ENCODE measurements around the gene COL4A6.

The COL4A6 gene

DNA sequence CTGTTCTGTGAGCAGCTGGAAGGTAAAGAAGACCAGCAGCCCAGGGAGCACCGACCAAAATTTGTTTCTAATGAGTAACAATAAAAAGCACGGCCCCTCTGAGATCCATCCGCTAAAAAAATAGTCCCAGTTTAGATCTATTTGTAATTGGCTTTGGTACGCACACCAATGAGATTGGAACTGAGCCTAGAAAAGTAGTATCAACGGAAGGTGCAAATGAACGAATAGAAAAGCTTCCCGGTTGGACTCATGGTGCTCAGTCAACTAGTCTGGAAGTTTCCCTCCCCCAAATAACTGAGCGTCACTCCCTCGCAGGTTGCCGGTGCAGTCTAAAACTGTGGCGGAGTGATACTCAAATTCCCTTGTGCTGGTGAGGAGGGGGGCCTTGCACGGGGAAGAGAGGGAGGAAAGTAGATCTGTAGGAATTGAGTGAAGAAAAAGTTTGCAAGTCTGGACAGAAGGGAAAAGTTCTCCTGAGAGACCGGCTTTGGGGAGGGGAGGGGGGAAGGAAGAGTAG lies 1.3 kb upstream of the COL4A6 start, which contains the start of gene COL4A5:
TSS of gene COL4A5 (plus strand) at position 413 of the 517 bp plus-strand sequence. CDS start 288 bp downstream, outside the sequence.
- Histone ChIP-seq H3K36me3 (ENCODE audit: insufficient read depth, low read depth, low read length) (no peaks in the 10 kb centered on the region), H3K27ac (ENCODE audit: low read length) (peak within 1 kb of the TSS; percentile 61), H3K9ac (ENCODE audit: low read depth, low read length) (peak within 1 kb of the TSS; percentile 87), H3K27me3 (ENCODE audit: insufficient read depth, low read length) (peaks cover 11% of the 10 kb centered on the region; the same call in 1 of the 2 replicates), H3K4me3 (ENCODE audit: low read length) (peak within 1 kb of the TSS; percentile 94), H3K9me3 (ENCODE audit: insufficient read depth, low read depth, low read length) (no peaks in the 10 kb centered on the region), H3K4me1 (ENCODE audit: insufficient read depth, low read length) (peaks cover 6% of the 10 kb centered on the region; the same call in 1 of the 2 replicates)

DNA sequence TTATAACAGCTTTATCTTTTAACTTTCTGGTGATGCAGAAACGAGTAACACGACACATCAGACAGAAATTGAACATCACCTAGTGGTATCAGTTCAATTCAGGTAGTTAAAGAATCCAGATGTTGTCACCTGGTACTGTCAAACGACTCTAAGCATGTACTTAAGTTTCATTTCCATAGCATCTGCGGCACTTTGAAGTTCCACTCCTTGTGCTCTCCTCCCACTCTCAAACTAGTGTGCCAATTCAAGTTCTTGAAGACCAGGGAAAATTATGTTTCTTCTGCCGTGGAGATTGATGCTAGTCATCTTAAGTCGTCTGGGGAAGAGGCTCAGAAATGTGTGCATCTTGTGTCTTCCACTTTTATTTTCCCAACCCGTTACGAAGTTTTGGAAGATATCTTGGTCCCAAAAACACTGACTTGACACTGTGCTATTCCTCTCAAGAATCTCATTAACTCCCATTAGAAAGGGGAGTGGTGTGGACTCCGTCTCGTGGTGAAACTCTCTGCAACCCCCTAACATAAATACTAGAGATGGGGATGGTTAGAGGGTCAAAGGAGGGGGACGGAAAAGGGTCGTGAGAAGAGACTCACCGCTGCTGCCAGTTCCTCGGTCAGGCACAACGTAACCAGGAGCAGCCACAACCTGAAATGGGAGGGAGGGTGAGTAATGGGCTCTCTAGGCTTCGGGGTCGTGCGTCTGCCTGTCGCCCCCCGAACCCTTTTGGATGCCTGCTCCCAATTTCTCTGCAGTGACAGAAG lies 693 bp downstream of the COL4A6 start:
- no peak overlapping the region for H3K27ac ChIP-seq (ENCODE audit: low read length)
- peak overlapping the region; percentile 76; the same call in 1 of the 2 replicates for H3K9ac ChIP-seq (ENCODE audit: low read depth, low read length)
- H3K36me3 ChIP-seq (ENCODE audit: insufficient read depth, low read depth, low read length) = no peaks in the 10 kb centered on the region
- H3K4me1 ChIP-seq (ENCODE audit: insufficient read depth, low read length) = peaks cover 3% of the 10 kb centered on the region; the same call in 1 of the 2 replicates
- peaks cover 11% of the 10 kb centered on the region; the same call in 1 of the 2 replicates for H3K27me3 ChIP-seq (ENCODE audit: insufficient read depth, low read length)
- peak overlapping the region; percentile 94 for H3K4me3 ChIP-seq (ENCODE audit: low read length)
- H3K9me3 ChIP-seq (ENCODE audit: insufficient read depth, low read depth, low read length) = no peaks in the 10 kb centered on the region

DNA sequence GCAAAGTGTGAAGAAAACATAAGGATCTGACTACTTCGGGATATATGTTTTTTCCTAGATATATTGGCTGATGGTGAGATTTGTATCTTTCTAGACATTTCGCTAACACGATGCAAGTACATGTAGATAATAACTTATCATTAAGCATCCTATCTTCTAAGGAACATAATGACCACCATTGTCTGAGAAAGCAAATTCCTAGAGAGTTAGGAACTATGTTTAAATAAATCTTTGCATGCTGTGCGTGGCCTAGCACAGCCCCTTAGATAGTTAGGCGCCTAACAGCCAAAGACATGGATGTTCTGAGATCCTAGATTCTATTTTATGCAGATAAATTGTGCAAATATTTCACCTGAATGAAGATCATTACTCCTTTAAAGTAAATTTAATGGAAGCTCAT lies 3.0 kb downstream of the COL4A6 start:
- Histone ChIP-seq H3K9ac (ENCODE audit: low read depth, low read length) (no peak overlapping the region), H3K4me1 (ENCODE audit: insufficient read depth, low read length) (peaks cover 3% of the 10 kb centered on the region; the same call in 1 of the 2 replicates), H3K27ac (ENCODE audit: low read length) (no peak overlapping the region), H3K36me3 (ENCODE audit: insufficient read depth, low read depth, low read length) (no peaks in the 10 kb centered on the region), H3K27me3 (ENCODE audit: insufficient read depth, low read length) (peaks cover 11% of the 10 kb centered on the region; the same call in 1 of the 2 replicates), H3K9me3 (ENCODE audit: insufficient read depth, low read depth, low read length) (no peaks in the 10 kb centered on the region), H3K4me3 (ENCODE audit: low read length) (no peak overlapping the region)

DNA sequence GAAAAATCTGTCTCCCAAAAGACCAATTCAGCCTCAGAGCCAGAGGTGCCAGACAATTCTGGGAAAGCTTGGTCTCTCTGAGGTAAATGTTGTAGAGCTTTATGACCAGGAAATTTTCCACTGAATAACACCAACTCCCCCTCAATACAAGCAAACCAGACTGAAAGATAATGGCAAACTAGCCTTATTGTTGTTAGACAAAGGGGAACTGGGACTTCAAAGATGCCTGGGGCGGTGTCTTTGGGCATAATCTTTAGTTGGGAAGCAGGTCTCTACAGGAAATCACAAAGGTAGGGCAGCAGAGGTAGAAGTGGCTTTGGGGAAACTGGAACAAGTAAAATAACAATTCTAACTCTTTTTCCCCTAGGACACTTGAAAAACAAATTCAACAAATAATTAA lies 12.0 kb downstream of the COL4A6 start:
- no peaks in the 10 kb centered on the region for H3K36me3 ChIP-seq (ENCODE audit: insufficient read depth, low read depth, low read length)
- H3K27ac ChIP-seq (ENCODE audit: low read length) = no peak overlapping the region
- H3K4me3 ChIP-seq (ENCODE audit: low read length) = peak overlapping the region; percentile 9; the same call in 1 of the 2 replicates
- no peak overlapping the region for H3K9ac ChIP-seq (ENCODE audit: low read depth, low read length)
- H3K4me1 ChIP-seq (ENCODE audit: insufficient read depth, low read length) = peaks cover 11% of the 10 kb centered on the region; the same call in 1 of the 2 replicates
- H3K27me3 ChIP-seq (ENCODE audit: insufficient read depth, low read length) = no peaks in the 10 kb centered on the region
- H3K9me3 ChIP-seq (ENCODE audit: insufficient read depth, low read depth, low read length) = no peaks in the 10 kb centered on the region

DNA sequence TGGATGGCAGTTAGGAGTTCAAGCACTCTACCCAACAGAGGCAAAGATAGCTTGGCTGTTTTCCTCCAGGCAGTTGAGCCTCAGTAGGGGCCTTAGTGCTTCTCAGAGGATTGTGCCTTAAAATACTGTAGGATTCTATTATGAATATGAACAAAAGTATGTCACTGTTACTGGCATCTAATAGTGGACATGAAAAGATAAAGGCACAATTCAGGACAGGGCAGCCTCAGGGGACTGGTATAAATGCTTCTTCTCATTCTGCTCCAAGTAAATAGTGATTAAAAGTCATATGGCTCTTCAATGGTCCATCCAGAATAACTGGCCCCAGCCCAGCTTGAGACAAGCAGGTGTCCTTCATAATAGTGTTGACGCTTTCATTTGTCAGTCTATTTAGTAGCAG lies 17.7 kb downstream of the COL4A6 start:
- H3K9ac ChIP-seq (ENCODE audit: low read depth, low read length) = no peak overlapping the region
- no peak overlapping the region for H3K27ac ChIP-seq (ENCODE audit: low read length)
- H3K4me1 ChIP-seq (ENCODE audit: insufficient read depth, low read length) = peaks cover 14% of the 10 kb centered on the region
- no peaks in the 10 kb centered on the region for H3K36me3 ChIP-seq (ENCODE audit: insufficient read depth, low read depth, low read length)
- H3K27me3 ChIP-seq (ENCODE audit: insufficient read depth, low read length) = no peaks in the 10 kb centered on the region
- H3K4me3 ChIP-seq (ENCODE audit: low read length) = no peak overlapping the region
- H3K9me3 ChIP-seq (ENCODE audit: insufficient read depth, low read depth, low read length) = no peaks in the 10 kb centered on the region

DNA sequence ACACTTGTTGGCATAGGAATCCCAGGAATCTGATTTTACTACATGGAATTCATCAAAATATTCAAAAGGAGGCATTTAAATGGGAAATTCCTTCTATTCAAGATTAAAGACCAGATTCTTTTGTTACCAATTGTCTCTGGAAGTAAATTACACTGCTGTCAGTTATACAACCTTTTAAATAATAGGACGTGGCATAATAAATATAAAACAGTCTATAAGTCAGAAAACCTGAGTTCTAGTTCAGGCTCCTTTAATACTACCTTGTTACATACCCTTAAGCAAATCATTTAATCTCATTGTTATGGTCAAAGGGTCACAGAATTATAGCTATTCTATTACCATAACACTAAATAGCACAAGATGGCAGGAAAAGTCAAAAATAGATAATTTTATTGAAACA lies 18.8 kb downstream of the COL4A6 start:
- no peaks in the 10 kb centered on the region for H3K36me3 ChIP-seq (ENCODE audit: insufficient read depth, low read depth, low read length)
- no peaks in the 10 kb centered on the region for H3K9me3 ChIP-seq (ENCODE audit: insufficient read depth, low read depth, low read length)
- no peak overlapping the region for H3K4me3 ChIP-seq (ENCODE audit: low read length)
- no peak overlapping the region for H3K27ac ChIP-seq (ENCODE audit: low read length)
- H3K4me1 ChIP-seq (ENCODE audit: insufficient read depth, low read length) = peaks cover 14% of the 10 kb centered on the region
- no peak overlapping the region for H3K9ac ChIP-seq (ENCODE audit: low read depth, low read length)
- no peaks in the 10 kb centered on the region for H3K27me3 ChIP-seq (ENCODE audit: insufficient read depth, low read length)

DNA sequence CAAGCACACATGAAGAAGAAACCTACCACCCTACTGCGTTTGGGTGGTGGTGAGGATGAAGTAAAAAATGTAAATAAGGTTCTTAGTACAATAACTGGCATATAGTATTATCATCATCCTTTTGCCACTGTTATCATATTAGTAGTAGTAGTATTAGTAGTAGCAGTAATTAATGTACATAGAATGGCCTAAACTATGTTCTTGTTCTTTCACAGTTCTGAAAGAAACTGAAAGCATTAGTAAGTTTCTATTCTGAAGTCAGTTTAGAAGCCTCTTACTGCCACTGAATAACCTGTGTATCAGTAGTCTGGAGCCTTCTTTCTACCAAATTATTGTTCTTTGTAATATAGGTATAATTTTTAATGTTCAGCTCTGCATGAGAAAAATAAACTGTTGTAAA lies 21.0 kb downstream of the COL4A6 start:
- Histone ChIP-seq H3K4me3 (ENCODE audit: low read length) (no peak overlapping the region), H3K36me3 (ENCODE audit: insufficient read depth, low read depth, low read length) (no peaks in the 10 kb centered on the region), H3K27ac (ENCODE audit: low read length) (no peak overlapping the region), H3K27me3 (ENCODE audit: insufficient read depth, low read length) (no peaks in the 10 kb centered on the region), H3K9me3 (ENCODE audit: insufficient read depth, low read depth, low read length) (no peaks in the 10 kb centered on the region), H3K9ac (ENCODE audit: low read depth, low read length) (no peak overlapping the region), H3K4me1 (ENCODE audit: insufficient read depth, low read length) (peaks cover 22% of the 10 kb centered on the region)

DNA sequence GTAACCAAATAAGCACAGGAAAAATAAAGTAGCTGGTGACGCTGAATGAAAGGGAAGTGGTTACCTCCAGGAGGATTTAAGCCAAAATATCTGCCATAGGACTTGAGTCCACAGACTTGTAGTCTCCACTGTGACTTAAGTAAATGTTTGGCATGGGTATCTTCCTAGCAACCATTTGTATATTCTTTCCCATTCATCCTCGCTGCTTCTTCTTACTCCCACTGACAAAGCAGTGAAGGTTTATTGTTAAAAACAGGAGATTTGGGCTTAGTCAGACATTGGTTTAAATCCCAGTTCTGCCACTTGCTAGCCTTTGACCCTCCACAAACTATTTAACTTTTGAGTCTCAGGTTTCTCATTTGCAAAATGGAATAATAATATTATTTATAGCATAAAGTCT lies 22.3 kb downstream of the COL4A6 start:
- H3K27me3 ChIP-seq (ENCODE audit: insufficient read depth, low read length) = no peaks in the 10 kb centered on the region
- H3K9ac ChIP-seq (ENCODE audit: low read depth, low read length) = no peak overlapping the region
- H3K4me3 ChIP-seq (ENCODE audit: low read length) = no peak overlapping the region
- H3K27ac ChIP-seq (ENCODE audit: low read length) = no peak overlapping the region
- H3K9me3 ChIP-seq (ENCODE audit: insufficient read depth, low read depth, low read length) = no peaks in the 10 kb centered on the region
- H3K36me3 ChIP-seq (ENCODE audit: insufficient read depth, low read depth, low read length) = no peaks in the 10 kb centered on the region
- H3K4me1 ChIP-seq (ENCODE audit: insufficient read depth, low read length) = peaks cover 32% of the 10 kb centered on the region

DNA sequence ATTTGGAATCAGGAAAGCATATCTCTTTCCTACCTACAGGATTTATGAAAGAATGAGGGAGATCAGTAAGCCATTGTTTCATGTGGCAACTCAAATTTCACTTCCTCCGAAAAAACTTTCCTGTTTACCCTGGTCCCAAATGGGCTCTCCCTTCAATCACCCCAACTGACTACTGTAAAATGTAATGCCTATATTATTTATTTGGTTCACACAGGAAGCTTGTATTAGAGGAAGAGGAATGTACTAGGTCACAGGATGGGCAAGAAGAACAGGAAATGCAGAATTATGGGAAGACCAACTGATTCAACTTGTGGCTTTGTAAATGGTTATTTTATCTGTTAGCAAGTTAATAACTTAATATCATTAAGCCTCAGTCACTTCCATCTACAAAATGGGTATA lies 23.1 kb downstream of the COL4A6 start:
- no peak overlapping the region for H3K9ac ChIP-seq (ENCODE audit: low read depth, low read length)
- H3K27ac ChIP-seq (ENCODE audit: low read length) = no peak overlapping the region
- no peaks in the 10 kb centered on the region for H3K27me3 ChIP-seq (ENCODE audit: insufficient read depth, low read length)
- peaks cover 32% of the 10 kb centered on the region for H3K4me1 ChIP-seq (ENCODE audit: insufficient read depth, low read length)
- no peaks in the 10 kb centered on the region for H3K9me3 ChIP-seq (ENCODE audit: insufficient read depth, low read depth, low read length)
- no peak overlapping the region for H3K4me3 ChIP-seq (ENCODE audit: low read length)
- no peaks in the 10 kb centered on the region for H3K36me3 ChIP-seq (ENCODE audit: insufficient read depth, low read depth, low read length)

DNA sequence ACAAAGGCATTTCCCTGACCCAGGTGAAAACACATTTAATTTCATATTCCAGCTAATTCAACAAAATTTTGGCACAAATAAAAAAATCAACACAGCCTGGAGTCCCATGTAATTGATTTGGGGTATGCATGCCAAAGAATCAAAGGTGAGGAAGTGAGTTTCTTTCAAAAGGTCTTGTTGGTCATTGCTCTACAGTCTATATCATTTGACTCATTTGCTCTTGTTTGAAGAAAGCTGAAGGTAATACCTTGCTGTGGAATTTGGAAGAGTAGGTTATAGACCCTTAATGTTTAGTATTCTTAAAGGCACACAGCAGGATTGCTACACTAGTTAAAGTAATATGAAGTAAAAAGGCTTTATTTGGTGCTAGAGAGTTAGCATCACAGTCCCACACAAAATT lies 25.4 kb downstream of the COL4A6 start:
- H3K27ac ChIP-seq (ENCODE audit: low read length) = no peak overlapping the region
- H3K36me3 ChIP-seq (ENCODE audit: insufficient read depth, low read depth, low read length) = no peaks in the 10 kb centered on the region
- peaks cover 17% of the 10 kb centered on the region for H3K4me1 ChIP-seq (ENCODE audit: insufficient read depth, low read length)
- no peaks in the 10 kb centered on the region for H3K27me3 ChIP-seq (ENCODE audit: insufficient read depth, low read length)
- no peak overlapping the region for H3K9ac ChIP-seq (ENCODE audit: low read depth, low read length)
- H3K9me3 ChIP-seq (ENCODE audit: insufficient read depth, low read depth, low read length) = no peaks in the 10 kb centered on the region
- no peak overlapping the region for H3K4me3 ChIP-seq (ENCODE audit: low read length)

DNA sequence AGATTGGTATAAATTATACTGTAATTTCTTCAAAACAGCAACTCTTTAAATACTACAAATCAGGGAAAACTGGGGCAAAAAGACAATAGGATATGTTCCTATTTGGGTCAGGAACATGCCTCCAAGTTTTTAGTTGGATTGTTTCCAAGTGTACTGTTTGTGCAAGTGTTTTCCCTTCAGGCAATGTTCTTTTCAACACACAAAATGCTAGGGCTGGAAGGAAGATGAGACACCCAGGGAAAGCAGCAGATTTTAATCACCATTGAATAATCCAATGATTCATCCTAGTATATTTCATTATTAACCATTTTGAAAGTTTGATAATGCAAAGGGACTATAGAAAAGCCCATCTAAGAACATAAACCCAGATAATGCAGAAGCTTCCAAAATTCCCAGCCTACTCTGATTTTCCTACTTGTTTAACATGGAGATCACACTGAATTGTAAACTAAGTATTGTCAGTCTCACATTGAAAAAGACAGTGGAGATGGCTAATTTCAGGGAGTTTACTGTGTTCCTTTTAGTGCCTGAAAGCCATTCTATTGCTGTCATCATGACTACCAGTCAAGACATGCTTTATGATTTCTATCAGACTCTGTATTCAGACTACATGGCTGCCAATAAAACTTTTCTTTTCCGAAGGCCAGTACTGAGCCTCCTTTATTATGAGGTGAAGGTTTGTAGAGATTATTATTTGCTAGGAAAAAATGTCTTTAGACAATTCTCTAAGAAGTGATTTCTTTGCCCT lies 38.6 kb downstream of the COL4A6 start:
- Histone ChIP-seq H3K9ac (ENCODE audit: low read depth, low read length) (no peak overlapping the region), H3K9me3 (ENCODE audit: insufficient read depth, low read depth, low read length) (no peaks in the 10 kb centered on the region), H3K4me1 (ENCODE audit: insufficient read depth, low read length) (peaks cover 23% of the 10 kb centered on the region), H3K27me3 (ENCODE audit: insufficient read depth, low read length) (no peaks in the 10 kb centered on the region), H3K27ac (ENCODE audit: low read length) (no peak overlapping the region), H3K4me3 (ENCODE audit: low read length) (no peak overlapping the region), H3K36me3 (ENCODE audit: insufficient read depth, low read depth, low read length) (no peaks in the 10 kb centered on the region)
